C4-2B (cell line): ENCODE measurements around the gene HOXC6.

Source experiments
- H3K27ac ChIP-seq: fragments of 450-650 bp; 2 replicates; pipeline ENCODE4 v1.5.1; 2017
- CTCF ChIP-seq: fragments of 450-650 bp; conservative IDR thresholded peaks from 2 replicates; pipeline ENCODE4 v1.5.1; 2017; ENCODE audit warnings: mild to moderate bottlenecking
- ZFX ChIP-seq: fragments of 450-650 bp; IDR thresholded peaks from 2 replicates; pipeline ENCODE4 v1.6.1; 2017

Gene HOXC6

GRCh38 chr12:53992377-53992889 is 35.8 kb upstream of the HOXC6 start:
- no peak overlapping the region for H3K27ac ChIP-seq
- no peak for TF ChIP-seq CTCF
- TF ChIP-seq ZFX = no peak

- no peak for TF ChIP-seq CTCF
- no peak for TF ChIP-seq ZFX
- no peak overlapping the region for H3K27ac ChIP-seq
Measured at GRCh38 chr12:53993162-53994008, 34.9 kb upstream of the HOXC6 start.

- no peak overlapping the region for H3K27ac ChIP-seq
- TF ChIP-seq CTCF = no peak
- TF ChIP-seq ZFX = no peak
Measured at GRCh38 chr12:53994009-53994263, 34.3 kb upstream of the HOXC6 start.

- no peak for TF ChIP-seq CTCF
- TF ChIP-seq ZFX = no peak
- no peak overlapping the region for H3K27ac ChIP-seq
Measured at GRCh38 chr12:53994264-53995001, 33.8 kb upstream of the HOXC6 start.

- no peak overlapping the region for H3K27ac ChIP-seq
- TF ChIP-seq CTCF = no peak
- no peak for TF ChIP-seq ZFX
Measured at GRCh38 chr12:53995002-53995377, 33.2 kb upstream of the HOXC6 start.

- TF ChIP-seq ZFX (no peak), CTCF (no peak)
- H3K27ac ChIP-seq = no peak overlapping the region
Measured at GRCh38 chr12:53995378-53996239, 32.6 kb upstream of the HOXC6 start.
